Kidney epithelial cell (primary cell): ENCODE measurements around the gene SEMA4D. TPM values are rescaled to one million over a fixed set of nuclear protein-coding genes. Genes with fewer than 3 reads are reported as not detected.
A peak's percentile ranks its signal among the peaks of the same experiment; 100 is the strongest.

Experiments used
- DNase-seq: peaks from one replicate; pipeline ENCODE4 v3.0.0-alpha.2; 2010; ENCODE audit warnings: low read depth
- H3K27me3 ChIP-seq: 2 replicates; pipeline ENCODE4 v1.6.0; 2011; ENCODE audit warnings: low read length; ENCODE audit not compliant: control insufficient read depth, insufficient read depth
- H3K36me3 ChIP-seq: 2 replicates; pipeline ENCODE4 v1.5.1; 2011; ENCODE audit warnings: low read length; ENCODE audit not compliant: control insufficient read depth, insufficient read depth
- H3K4me3 ChIP-seq: 2 replicates; pipeline ENCODE4 v1.5.1; 2011; ENCODE audit warnings: low read depth, mild to moderate bottlenecking, control low read depth, low read length
- CTCF ChIP-seq: IDR thresholded peaks from 2 replicates; pipeline ENCODE4 v1.5.1; 2011; ENCODE audit warnings: mild to moderate bottlenecking, moderate library complexity, low read length, control low read depth, inconsistent platforms; ENCODE audit not compliant: insufficient read depth, poor library complexity, severe bottlenecking
- total RNA-seq: library from RNA; depleted of rRNA; stranded (reverse); fragments of >200 nt; gene quantifications from 2 replicates; pipeline ENCODE4 v1.2.3, GENCODE V29; 2015

The SEMA4D gene
- total RNA-seq, 1 donor from 2014 or later: 30.7 TPM

DNA sequence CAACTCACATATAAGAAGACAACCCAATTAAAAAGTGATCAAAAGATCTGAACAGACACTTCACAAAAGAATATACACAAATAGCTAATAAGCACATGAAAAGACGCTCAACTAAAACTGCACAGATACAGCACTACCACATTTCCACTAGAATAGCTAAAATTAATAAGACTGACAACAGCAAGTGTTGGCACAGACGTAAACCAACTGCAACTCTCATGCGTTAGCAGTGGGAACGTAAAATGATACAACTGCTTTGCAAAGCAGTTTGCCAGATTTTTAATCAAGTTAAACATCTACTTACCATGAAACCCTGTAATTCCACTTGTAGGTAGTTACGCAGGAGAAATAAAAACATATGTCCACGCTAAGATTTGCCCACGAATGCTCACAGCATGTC, 9.0 kb downstream of the SEMA4D start:
- Histone ChIP-seq H3K36me3 (no peaks in the 10 kb centered on the region), H3K27me3 (no peaks in the 10 kb centered on the region), H3K4me3 (no peak overlapping the region)
- no peak for DNase-seq
- no peak for TF ChIP-seq CTCF

GRCh38 chr9:89488131-89488530, 9.8 kb downstream of the SEMA4D start:
- H3K27me3 ChIP-seq: no peaks in the 10 kb centered on the region
- no peaks in the 10 kb centered on the region for H3K36me3 ChIP-seq
- H3K4me3 ChIP-seq: no peak overlapping the region
- DNase-seq: no peak
- no peak for TF ChIP-seq CTCF

- TF ChIP-seq CTCF: no peak
- Histone ChIP-seq H3K27me3 (no peaks in the 10 kb centered on the region), H3K36me3 (no peaks in the 10 kb centered on the region), H3K4me3 (no peak overlapping the region)
- no peak for DNase-seq
Measured at GRCh38 chr9:89486681-89487080, 11.2 kb downstream of the SEMA4D start.

DNA sequence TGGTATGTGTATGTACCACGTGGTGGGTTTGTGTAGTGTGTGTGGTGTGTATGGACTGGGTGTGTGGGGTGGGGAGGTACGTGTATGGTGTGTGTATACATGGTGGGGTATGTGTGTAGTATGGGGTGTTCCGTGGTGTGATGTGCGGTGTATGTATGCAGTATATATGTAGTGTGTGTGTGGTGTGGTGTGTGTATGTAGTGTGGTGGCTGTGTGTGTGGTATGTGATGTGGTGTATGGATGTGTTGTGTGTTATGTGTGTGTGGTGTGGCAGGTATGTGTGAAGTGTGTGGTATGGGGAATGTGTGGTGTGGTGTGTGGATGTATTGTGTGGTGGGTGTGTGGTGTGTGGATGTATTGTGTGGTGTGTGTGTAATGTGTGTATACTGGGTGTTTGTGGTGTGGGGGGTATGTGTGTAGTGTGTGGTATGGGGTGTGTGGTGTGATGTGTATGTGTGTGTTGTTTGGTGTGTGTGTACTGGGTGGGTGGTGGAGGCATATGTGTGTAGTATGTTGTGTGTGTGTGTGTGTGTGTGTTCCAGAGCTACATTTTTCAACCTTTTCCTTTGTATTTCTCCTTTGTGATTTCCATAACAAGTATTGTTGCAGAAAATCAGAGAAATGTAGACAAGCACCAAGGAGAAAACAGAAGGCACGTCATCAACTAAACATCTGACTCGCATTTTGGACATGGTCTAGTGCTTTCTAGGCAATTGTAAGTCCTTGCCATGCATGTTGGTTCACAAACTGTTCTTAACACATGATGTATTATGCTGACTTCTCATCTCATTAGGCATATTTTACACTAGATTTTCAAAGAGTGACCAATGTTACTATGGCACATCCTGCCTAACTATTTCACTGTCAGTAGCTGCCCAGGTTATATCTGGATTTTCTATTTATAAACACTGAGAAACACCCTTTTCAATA, 13.2 kb downstream of the SEMA4D start:
- H3K36me3 ChIP-seq: no peaks in the 10 kb centered on the region
- no peak overlapping the region for H3K4me3 ChIP-seq
- no peak for TF ChIP-seq CTCF
- no peaks in the 10 kb centered on the region for H3K27me3 ChIP-seq
- peak; percentile 66 for DNase-seq

DNA sequence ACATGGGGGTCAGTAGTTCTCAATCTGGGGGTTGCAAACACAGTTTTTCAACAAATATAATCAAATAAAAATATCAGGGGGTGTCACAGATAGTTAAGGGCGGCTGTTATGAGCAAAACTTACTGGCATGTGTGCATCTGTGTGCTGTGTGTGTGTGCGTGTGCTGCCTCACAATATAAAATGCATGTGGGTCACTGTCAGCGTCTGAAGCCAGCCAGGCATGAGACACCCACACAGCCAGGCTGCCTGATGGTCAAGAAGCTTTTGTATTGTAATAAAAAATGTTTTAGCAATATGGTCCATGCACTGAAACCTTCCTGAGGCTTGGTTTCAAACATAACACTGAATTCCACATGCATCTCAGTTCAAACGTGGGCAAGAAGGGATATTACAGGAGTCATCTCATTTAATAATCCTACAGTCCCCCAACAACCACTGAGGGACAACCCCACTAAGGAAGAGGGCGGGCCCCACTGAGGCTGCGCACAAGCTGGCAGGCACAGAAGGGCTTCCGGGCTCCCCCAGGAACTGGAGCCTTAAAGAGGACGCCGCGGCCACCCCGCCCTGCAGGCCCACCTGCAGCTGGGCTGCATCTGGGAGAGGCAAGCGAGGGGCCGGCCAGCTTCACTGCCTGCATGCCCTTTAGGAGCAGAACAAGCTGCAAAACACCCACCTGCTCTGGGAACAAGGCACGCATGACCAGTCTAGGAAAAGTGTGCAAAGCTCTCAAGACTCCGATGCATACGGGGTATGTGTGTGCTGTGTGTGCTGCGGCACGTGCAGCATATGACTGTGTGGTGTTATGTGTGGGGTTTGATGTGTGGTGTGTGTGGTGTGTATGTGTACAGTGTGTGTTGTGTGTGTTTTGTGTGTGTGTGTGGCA, 14.1 kb downstream of the SEMA4D start:
- no peak for TF ChIP-seq CTCF
- Histone ChIP-seq H3K36me3 (no peaks in the 10 kb centered on the region), H3K4me3 (no peak overlapping the region), H3K27me3 (no peaks in the 10 kb centered on the region)
- DNase-seq: no peak
